HG02870 (cell line): Measurements from ENCODE around the gene GPR137B.
A peak's percentile ranks its signal among the peaks of the same experiment; 100 is the strongest.
"Not testable (repeated sequence)": the region's sequence is repeated elsewhere in the genome, so short reads cannot be mapped to it uniquely, and the experiment has no call there.

Source experiments
- ATAC-seq: cut with Tn5 transposase; IDR thresholded peaks from one replicate; pipeline ENCODE4 v1.9.1; 2021; ENCODE audit warnings: mild to moderate bottlenecking, moderate library complexity; ENCODE audit not compliant: unreplicated experiment

GPR137B gene, protein sequence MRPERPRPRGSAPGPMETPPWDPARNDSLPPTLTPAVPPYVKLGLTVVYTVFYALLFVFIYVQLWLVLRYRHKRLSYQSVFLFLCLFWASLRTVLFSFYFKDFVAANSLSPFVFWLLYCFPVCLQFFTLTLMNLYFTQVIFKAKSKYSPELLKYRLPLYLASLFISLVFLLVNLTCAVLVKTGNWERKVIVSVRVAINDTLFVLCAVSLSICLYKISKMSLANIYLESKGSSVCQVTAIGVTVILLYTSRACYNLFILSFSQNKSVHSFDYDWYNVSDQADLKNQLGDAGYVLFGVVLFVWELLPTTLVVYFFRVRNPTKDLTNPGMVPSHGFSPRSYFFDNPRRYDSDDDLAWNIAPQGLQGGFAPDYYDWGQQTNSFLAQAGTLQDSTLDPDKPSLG

DNA sequence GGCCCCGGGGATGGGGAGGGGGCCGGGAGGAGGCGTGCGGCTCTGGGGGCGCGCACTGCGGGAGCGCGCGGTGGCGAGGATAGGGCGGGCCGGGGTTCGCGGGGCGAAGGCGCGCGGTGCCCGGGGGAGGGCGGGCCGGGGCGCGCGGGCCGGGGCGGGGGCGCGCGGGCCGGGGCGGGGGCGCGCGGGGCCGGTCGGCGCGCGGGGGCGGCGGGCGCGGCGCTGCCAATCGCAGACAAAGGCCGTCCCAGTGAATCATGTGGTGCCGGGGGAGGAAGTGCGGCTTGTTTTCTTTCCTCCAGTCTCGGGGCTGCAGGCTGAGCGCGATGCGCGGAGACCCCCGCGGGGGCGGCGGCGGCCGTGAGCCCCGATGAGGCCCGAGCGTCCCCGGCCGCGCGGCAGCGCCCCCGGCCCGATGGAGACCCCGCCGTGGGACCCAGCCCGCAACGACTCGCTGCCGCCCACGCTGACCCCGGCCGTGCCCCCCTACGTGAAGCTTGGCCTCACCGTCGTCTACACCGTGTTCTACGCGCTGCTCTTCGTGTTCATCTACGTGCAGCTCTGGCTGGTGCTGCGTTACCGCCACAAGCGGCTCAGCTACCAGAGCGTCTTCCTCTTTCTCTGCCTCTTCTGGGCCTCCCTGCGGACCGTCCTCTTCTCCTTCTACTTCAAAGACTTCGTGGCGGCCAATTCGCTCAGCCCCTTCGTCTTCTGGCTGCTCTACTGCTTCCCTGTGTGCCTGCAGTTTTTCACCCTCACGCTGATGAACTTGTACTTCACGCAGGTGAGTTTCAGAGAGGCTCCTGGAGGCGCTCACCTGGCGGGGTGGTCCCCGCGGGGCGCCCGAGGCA is at the start of gene GPR137B:
TSS of gene GPR137B (plus strand) at position 287 of the 851 bp plus-strand sequence. CDS start at position 371, 84 bp downstream.
- peak; percentile 48 for ATAC-seq

DNA sequence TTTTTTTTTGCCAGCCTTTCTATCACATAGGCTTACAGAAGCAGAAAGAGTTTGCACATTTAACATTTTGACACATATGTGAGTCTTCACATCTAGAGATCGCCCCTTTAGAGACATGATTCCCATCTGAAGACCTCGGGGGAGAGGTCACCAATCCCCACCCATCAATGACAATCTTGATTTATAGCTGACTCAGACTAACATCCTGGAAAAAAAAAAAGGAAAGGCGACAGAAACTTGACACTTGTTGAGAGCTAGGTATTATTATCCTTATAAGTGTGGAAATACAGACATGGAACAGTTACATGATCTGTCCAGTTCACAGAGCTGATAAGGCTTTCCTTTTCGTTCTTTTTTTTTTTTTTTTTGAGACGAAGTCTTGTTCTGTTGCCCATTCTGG is 49.4 kb upstream of the GPR137B start:
- ATAC-seq, result no peak

DNA sequence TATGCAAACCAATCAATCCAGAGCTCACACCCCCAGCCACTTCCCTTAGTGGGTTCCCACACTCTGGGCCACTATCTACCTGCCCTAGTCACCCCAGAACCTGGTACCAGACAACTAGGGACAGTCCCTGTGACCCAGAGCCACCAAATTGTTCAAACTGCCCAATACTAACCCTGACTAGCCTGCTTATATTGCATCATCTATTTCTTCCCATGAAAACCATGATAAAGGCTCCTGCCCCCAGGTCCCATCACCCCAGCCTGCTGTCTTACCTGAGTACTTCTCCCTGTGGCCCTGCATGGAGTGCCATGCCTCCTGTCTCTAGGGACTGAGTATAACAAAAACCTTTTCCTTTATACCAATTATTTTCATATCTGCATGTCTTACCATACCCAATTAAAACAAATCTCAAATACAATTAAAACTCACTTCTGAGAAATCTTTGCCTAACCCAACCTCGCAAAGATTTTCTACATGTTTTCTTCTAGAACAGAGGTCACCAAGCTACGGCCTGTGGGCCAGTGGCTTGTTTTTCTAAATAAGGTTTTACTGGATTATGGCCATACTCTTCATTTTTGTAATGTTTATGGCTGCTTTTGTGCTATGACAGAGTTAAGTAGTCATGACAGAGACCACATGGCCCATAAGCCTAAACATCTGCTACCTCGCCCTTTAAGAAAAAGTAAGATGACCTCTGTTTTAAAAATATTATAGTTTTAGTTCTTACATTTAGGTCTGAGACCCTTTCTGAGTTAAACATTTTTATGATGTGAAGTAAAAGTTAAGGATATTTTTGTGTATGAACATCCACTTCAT is 46.4 kb upstream of the GPR137B start:
- ATAC-seq, result no peak

DNA sequence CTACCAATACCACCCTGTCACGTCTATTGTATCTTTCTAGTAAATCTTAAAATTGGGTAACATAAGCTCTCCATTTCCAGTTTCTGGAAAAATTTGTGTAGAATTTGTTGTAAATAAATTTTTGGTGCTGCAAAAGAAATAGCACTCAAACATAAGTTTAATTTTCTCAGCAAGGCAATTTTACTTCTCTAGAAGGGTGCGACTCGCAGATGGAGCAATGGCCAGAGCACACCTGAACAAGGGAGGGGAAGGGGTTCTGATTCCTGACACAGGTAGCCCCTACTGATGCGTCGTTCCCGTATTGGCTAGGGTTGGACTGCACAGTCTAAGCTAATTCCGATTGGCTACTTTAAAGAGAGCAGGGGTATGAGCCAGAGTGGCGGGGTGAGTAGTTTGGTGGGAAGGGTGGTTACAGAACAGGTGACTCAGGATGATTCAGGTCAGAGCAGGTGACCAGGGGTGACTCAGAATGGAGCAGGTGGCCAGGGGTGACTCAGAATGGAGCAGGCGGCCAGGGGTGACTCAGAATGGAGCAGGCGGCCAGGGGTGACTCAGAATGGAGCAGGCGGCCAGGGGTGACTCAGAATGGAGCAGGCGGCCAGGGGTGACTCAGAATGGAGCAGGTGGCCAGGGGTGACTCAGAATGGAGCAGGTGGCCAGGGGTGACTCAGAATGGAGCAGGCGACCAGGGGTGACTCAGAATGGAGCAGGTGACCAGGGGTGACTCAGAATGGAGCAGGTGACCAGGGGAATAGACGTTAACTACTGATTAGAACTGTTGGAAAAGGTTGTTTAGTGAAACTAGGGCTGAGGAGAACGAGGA is 45.5 kb upstream of the GPR137B start:
- ATAC-seq, result not testable (repeated sequence)

DNA sequence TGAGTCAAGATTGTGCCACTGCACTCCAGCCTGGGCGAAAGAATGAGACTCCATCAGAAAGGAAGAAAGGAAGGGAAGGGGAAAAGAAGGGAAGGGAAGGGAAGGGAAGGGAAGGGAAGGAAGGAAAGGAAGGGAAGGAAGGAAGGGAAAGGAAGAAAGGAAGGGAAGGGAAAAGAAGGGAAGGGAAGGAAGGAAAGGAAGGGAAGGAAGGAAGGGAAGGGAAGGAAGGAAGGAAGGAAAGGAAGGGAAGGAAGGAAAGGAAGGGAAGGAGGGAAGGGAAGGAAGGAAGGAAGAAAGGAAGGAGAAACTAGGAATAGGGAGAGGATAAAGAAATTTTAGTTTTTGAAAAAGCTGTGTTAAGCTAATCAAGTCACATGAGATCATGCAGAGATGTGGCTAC is 44.1 kb upstream of the GPR137B start:
- ATAC-seq, result no peak

DNA sequence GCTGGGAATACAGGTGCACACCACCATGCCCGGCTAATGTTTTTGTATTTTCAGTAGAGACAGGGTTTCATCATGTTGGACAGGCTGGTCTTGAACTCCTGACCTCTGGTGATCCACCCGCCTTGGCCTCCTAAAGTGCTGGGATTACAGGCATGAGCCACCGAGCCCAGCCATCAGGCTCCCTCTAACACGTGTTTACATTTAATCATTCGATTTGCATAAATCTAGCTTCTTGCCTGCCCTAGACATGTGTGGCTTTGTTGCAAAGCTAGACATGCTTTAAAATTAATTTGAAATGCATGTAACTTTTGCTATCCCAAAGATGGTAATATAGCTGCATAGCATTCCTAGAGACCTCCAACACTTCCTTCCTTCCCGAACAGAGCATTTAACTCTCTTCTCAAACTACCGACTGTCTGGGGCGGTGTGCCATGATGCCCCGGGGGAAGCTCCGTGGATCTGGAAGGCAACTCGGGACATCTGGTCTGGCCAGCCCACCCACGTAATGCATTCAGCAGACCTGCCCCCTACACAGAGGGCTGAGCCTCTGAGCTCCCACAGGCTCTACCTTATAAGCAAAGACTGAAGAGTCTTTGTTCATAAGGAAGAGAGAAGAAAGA is 42.9 kb upstream of the GPR137B start:
- ATAC-seq, result no peak

DNA sequence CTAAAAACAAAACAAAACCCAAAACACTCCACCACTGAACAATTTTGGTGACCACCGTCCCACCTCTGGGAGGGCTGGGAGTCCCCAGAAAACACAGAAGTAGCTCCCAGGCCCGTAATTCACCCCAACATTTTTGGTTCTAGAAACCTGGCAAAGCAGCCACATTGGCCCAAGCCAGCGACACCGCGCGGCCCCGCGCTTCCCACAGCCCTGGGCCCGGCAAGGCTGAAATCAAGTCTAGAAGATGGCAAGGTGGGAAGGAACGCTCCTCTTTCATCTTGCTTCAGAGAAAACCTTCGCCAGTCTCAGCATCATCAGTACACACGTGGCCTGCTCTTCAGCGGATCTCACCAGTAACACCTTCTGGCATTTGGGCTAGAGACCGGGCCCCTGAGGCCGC is 41.5 kb upstream of the GPR137B start:
- ATAC-seq, result no peak

DNA sequence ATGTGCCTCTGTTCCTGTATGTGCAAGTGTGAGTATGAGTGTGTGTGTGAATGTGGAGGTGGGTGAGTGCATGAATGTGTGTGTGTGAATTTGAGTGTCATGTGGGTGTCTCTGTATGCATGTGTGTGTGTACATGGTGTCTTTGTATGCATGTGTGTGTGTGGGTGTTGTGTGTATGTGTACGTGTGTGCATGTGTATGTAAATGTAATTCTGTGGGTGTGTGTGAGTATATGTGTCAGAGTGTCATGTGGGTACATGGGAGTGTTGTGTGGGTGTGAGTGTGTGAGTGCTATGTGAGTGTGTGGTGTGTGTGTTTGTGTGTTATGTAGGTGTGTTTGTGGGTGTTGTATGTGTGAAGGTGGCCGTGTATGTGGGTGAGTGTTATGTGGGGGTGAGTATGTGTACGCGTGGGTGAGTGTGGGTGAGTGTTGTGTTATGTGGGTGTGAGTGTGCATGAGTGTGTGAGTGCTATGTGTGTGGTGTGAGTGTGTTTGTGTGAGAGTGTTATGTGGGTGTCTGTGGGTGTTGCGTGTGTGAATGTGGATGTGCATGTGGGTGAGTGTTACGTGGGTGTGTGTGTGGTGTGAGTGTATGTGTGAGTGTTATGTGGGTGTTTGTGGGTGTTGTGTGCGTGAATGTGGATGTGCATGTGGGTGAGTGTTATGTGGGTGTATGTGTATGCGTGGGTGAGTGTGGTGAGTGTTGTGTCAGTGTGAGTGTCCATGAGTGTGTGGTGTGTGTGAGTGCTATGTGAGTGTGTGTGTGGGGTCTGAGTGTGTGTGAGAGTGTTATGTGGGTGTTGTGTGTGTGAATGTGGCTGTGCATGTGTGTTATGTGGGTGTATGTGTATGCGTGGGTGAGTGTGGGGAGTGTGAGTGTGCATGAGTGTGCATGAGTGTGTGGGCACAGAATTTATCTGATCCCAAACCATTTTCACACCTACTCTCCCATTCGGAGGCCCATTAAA is 40.8 kb upstream of the GPR137B start:
- ATAC-seq, result no peak

DNA sequence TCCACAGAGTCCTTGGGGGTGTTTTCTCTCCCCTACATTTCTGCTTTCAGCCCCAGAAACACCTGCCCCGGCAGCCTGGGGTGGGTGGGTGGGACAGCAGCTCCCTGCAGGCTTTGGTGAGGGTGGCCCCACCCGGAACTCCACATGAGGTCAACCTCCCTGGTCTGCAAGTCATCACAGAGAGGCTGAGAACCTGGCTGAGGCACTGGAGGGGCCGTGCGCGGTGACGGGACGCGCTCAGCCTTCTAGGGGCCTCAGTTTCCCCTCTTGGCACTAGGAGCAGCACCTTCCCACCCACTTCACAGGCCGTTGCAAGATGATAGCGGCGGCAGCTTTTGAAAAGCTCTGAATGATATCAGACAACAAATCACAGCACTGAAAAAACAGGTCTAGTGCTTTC is 39.7 kb upstream of the GPR137B start:
- ATAC-seq, result no peak

DNA sequence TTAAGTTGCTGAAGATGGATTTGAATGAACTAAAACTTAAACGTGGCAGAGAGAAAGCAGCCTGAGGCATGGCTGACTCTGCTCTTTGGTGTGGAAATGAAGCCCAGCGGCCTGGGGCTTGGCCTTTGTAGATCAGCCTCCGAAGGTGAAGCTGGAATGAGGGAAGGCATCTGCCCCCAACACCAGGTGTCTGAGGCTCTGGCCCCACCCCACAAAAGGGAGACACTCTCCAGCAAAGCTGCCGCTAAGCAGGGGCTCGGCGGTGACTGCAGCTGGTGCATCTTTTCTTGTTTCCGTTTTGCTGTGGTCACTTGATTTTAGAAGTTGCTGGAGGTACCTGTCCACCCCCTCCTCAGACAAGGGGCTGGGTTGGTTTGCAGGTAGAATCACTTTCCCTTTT is 39.3 kb upstream of the GPR137B start:
- no peak for ATAC-seq

DNA sequence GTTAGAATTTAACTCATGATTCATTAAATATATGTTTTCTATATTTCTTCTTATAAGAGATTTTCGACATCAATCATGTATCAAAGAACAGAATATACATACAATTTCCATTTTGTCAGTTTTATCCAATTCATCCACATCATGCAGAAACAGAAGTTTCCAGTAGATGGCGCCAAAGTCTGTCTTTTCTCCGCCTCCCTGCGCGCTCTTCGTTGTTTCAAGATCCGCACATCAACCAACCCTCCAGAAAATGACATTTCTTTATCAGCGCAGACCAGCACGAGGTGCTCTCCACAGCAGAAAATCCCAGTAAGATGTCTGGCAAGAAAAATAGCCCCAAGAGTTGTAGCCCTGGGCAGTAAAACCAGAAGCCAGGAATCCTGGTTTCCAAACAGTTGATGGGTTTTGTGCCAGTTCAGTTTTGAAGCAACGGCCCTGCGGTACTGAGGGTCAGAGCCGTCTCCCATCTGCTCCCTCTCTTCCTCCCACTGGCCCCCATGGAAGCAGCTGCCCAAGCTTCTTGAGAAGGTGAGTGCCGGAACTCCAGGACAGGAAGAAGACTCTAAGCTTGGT is 38.6 kb upstream of the GPR137B start:
- no peak for ATAC-seq

DNA sequence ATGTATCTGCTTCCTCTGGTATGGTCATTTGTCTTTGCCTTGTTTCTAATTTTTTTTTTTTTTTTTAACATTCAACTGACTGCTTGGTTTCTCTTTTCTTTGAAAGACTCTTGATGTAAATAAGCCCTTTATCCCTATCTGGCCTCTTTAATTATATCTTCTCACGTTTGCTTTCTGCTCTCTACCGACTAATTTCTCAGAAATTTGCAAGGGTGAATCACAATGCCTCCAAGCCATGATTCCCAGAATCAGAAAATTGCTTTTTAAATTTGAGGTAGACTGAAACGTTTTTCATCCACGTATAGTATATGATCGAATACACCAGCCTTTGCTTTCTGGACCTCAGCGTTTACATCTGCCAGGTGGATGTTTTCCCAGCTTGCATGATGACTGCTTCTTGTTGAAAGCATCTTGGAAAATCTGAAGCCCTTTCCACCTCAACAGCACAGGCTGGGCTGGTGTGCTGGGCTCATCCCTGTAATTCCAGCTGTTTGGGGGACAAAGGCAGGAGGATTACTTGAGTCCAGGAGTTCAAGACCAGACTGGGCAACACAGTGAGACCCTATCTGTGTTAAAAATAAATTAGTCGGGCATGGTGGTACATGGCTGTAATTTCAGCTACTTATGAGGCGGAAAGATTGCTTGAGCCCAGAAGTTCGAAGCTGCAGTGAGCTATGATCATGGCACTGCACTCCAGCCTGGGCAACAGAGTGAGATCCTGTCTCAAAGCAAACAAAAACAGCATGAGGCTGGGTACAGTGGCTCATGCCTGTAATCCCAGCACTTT is 35.0 kb upstream of the GPR137B start:
- no peak for ATAC-seq

DNA sequence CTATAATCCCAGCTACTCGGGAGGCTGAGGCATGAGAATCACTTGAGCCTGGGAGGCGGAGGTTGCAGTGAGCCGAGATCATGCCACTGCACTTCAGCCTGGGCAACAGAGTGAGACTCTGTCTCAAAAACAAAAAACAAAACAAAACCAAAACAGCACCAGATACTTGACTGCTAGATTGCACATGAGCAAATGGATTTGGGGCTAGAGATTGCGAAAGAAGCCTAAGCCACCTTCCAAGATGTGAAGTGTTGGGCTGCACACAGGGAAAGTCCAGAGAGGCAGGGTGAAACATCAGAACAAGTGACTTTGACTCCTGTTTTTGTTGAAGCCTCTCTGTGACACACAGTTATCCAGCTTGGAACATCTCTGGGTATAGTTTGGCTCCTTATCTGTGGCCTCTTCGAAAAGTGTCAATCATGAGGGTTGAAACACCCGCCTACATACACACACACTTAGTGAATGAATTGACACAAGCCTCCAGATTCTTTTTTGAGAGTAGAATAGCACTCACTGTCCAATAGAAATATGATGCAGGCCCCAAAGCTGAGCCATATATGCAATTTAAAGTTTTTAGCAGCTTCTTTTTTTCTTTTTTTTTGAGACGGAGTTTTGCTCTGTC is 34.2 kb upstream of the GPR137B start:
- ATAC-seq, result no peak

DNA sequence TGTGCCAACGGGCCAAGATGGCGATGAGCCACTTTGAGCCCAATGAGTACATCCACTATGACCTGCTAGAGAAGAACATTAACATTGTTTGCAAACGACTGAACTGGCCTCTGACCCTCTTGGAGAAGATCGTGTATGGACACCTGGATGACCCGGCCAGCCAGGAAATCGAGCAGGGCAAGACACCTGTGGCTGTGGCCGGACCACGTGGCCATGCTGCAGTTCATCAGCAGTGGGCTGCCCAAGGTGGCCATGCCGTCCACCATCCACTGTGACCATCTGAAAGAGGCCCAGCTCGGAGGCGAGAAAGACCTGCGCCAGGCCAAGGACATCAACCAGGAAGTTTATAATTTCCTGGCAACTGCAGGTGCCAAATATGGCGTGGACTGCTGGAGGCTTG is 32.2 kb upstream of the GPR137B start:
- ATAC-seq, result no peak

DNA sequence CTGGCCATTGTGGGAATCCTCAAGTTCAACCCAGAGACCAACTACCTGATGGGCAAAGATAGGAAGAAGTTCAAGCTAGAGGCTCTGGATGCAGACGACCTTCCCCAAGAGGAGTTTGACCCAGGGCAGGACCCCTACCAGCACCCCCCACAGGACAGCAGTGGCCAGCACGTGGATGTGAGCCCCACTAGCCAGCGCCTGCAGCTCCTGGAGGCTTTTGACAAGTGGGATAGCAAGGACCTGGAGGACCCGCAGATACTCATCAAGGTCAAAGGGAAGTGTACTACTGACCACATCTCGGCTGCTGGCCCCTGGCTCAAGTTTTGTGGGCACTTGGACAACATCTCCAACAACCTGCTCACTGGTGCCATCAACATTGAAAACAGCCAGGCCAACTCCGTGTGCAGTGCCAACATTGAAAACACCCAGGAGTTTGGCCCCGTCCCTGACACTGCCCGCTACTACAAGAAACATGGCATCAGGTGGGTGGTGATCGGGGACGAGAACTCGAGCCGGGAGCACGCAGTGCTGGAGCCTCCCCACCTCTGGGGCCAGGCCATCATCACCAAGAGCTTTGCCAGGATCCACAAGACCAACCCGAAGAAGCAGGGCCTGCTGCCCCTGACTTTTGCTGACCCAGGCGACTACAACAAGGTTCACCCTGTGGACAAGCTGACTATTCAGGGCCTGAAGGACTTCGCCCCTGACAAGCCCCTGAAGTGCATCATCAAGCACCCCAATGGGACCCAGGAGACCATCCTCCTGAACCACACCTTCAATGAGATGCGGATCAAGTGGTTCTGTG is 30.6 kb upstream of the GPR137B start:
- no peak for ATAC-seq

DNA sequence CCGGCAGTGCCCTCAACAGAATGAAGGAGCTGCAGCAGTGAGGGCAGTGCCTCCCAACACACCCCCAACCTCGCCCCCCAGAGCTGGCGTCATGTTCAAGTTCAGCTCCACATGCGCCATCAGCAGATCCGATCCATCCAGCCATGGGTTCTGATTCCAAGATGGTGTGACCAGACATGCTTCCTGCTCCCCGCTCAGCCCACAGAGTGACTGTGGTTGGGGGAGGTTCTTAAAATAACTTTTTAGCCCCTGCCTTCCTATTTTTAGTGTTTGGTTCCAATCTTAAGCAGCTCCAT is 30.1 kb upstream of the GPR137B start:
- no peak for ATAC-seq
